ENCODE measurements around the gene IMP3. TPM values are rescaled to one million over a fixed set of nuclear protein-coding genes. Genes with fewer than 3 reads are reported as not detected.

Gene IMP3
- polyA plus RNA-seq, 1 donor from 2014 or later = 147 TPM

DNA sequence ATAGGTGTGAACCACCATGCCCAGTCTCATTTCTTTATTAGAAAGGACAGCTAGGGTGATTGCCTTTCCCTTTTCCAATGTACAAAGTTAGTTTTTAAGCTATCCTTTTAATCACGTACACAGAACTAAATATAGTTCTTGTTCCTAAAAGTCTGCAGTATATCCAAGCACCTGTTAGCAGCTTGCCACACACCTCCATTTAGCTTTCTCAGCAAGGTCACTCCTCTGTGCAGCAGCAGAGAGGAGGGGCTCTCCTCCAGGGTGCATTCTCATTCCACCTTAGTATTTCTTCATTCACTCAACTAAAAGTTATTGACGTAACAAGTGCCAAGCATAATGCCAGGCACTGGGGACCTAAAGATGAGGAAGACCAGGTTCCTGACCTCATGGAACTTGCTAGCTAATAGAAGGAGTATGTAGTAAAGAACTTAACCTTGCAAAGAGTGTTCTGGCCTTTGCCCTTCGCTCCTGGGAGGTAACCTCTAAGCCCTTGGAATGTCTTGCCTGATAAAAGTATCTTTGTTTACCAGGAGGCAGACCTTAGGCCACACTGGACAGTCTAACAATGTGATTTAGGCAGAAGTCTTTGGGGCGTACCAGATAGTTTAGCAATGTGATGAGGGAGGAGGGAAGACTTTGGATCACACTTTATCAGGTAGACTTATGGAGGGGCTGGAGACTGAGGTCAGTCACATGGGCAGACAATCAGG, 48.2 kb downstream of the IMP3 start:
- Histone ChIP-seq H3K9ac (ENCODE audit: low read length) (no peak overlapping the region), H3K9me2 (ENCODE audit: insufficient read depth, low read length) (no peaks in the 10 kb centered on the region), H2AFZ (ENCODE audit: low read depth, low read length) (no peak overlapping the region), H3K27me3 (ENCODE audit: insufficient read depth, low read depth, low read length) (no peaks in the 10 kb centered on the region), H3K36me3 (ENCODE audit: insufficient read depth, low read length) (no peaks in the 10 kb centered on the region), H3F3A (ENCODE audit: insufficient read depth, low read length, poor library complexity, severe bottlenecking) (no peaks in the 10 kb centered on the region), H3K4me2 (ENCODE audit: low read length) (no peak overlapping the region), H3K79me2 (replicated peaks; ENCODE audit: insufficient read depth, low read length) (no peaks in the 10 kb centered on the region), H3K27ac (ENCODE audit: low read length) (no peak overlapping the region), H3K4me3 (ENCODE audit: low read length) (no peak overlapping the region), H3K9me3 (ENCODE audit: low read length) (no peaks in the 10 kb centered on the region), H4K20me1 (ENCODE audit: insufficient read depth) (no peaks in the 10 kb centered on the region)
- TF ChIP-seq, protein P1, sequence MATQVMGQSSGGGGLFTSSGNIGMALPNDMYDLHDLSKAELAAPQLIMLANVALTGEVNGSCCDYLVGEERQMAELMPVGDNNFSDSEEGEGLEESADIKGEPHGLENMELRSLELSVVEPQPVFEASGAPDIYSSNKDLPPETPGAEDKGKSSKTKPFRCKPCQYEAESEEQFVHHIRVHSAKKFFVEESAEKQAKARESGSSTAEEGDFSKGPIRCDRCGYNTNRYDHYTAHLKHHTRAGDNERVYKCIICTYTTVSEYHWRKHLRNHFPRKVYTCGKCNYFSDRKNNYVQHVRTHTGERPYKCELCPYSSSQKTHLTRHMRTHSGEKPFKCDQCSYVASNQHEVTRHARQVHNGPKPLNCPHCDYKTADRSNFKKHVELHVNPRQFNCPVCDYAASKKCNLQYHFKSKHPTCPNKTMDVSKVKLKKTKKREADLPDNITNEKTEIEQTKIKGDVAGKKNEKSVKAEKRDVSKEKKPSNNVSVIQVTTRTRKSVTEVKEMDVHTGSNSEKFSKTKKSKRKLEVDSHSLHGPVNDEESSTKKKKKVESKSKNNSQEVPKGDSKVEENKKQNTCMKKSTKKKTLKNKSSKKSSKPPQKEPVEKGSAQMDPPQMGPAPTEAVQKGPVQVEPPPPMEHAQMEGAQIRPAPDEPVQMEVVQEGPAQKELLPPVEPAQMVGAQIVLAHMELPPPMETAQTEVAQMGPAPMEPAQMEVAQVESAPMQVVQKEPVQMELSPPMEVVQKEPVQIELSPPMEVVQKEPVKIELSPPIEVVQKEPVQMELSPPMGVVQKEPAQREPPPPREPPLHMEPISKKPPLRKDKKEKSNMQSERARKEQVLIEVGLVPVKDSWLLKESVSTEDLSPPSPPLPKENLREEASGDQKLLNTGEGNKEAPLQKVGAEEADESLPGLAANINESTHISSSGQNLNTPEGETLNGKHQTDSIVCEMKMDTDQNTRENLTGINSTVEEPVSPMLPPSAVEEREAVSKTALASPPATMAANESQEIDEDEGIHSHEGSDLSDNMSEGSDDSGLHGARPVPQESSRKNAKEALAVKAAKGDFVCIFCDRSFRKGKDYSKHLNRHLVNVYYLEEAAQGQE (IDR thresholded peaks at IDR 0.05; ENCODE audit: borderline replicate concordance) = no peak
- no peak for TF ChIP-seq TAF1 (IDR thresholded peaks at IDR 0.05; ENCODE audit: low read depth)
- TF ChIP-seq EP300 (conservative IDR thresholded peaks at IDR 0.05; ENCODE audit: poor library complexity, severe bottlenecking) = no peak
- TF ChIP-seq EZH2 (IDR thresholded peaks at IDR 0.05; ENCODE audit: borderline replicate concordance, insufficient read depth, low read length, poor library complexity, severe bottlenecking) = no peak
- no peak for TF ChIP-seq RAD21 (conservative IDR thresholded peaks at IDR 0.05)
- TF ChIP-seq POLR2AphosphoS5 (IDR thresholded peaks at IDR 0.05) = no peak
- no peak for TF ChIP-seq MXI1 (conservative IDR thresholded peaks at IDR 0.05; ENCODE audit: poor library complexity, severe bottlenecking)
- TF ChIP-seq SMC3 (conservative IDR thresholded peaks at IDR 0.05; ENCODE audit: poor library complexity) = no peak
- TF ChIP-seq CTCF (IDR thresholded peaks at IDR 0.05; ENCODE audit: poor library complexity, severe bottlenecking) = no peak

DNA sequence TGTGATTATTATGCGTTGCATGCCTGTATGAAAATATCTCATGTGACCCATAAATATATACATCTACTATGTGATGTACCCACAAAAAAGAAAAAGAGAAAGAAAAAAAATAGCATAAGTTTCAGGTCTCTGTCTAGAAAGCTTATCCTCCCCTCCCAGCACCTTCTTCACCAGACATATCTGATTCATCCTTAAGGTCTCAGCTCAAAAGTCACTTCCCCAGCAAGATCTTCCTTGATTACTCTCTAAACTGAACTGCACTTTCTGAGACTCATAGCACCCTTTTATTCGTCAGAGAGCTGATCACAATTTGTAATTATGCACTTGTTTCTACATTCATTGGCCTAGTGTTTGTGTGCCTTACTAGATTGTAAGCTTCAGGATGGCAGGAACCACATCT, 49.8 kb downstream of the IMP3 start:
- Histone ChIP-seq H4K20me1 (ENCODE audit: insufficient read depth) (no peaks in the 10 kb centered on the region), H3K79me2 (replicated peaks; ENCODE audit: insufficient read depth, low read length) (no peaks in the 10 kb centered on the region), H3K4me2 (ENCODE audit: low read length) (no peak overlapping the region), H3K36me3 (ENCODE audit: insufficient read depth, low read length) (no peaks in the 10 kb centered on the region), H3K27me3 (ENCODE audit: insufficient read depth, low read depth, low read length) (no peaks in the 10 kb centered on the region), H3K9ac (ENCODE audit: low read length) (no peak overlapping the region), H3K9me2 (ENCODE audit: insufficient read depth, low read length) (no peaks in the 10 kb centered on the region), H2AFZ (ENCODE audit: low read depth, low read length) (no peak overlapping the region), H3K4me3 (ENCODE audit: low read length) (no peak overlapping the region), H3K27ac (ENCODE audit: low read length) (no peak overlapping the region), H3F3A (ENCODE audit: insufficient read depth, low read length, poor library complexity, severe bottlenecking) (no peaks in the 10 kb centered on the region), H3K9me3 (ENCODE audit: low read length) (no peaks in the 10 kb centered on the region)
- no peak for TF ChIP-seq CTCF (IDR thresholded peaks at IDR 0.05; ENCODE audit: poor library complexity, severe bottlenecking)
- TF ChIP-seq RAD21 (conservative IDR thresholded peaks at IDR 0.05) = no peak

Other genes starting within 250 kb of the IMP3 start
- gene SIN3A, start 188.5 kb downstream of the IMP3 start, polyA plus RNA-seq = 11.5 and 13.7 TPM in 2 replicates
- gene PTPN9, start 60.9 kb downstream of the IMP3 start, polyA plus RNA-seq = 24.0 and 33.1 TPM in 2 replicates
- 19.0 and 21.7 TPM in 2 replicates for gene SNUPN, start 14.5 kb downstream of the IMP3 start, polyA plus RNA-seq
- gene SNX33, start 7.7 kb upstream of the IMP3 start, polyA plus RNA-seq = 0.14 and 0.20 TPM in 2 replicates
- gene CSPG4, start 72.6 kb upstream of the IMP3 start, polyA plus RNA-seq = not detected in 2 replicates
- gene UBE2Q2, start 203.2 kb upstream of the IMP3 start, polyA plus RNA-seq = 69.0 and 83.8 TPM in 2 replicates